HG03097 (cell line): ENCODE results near the gene MERTK.
"Not testable (repeated sequence)": the region's sequence is repeated elsewhere in the genome, so short reads cannot be mapped to it uniquely, and the experiment has no call there.

Experiments used
- ATAC-seq: cut with Tn5 transposase; IDR thresholded peaks from one replicate; pipeline ENCODE4 v1.9.1; 2021; ENCODE audit not compliant: unreplicated experiment, low FRiP score

Gene MERTK

DNA sequence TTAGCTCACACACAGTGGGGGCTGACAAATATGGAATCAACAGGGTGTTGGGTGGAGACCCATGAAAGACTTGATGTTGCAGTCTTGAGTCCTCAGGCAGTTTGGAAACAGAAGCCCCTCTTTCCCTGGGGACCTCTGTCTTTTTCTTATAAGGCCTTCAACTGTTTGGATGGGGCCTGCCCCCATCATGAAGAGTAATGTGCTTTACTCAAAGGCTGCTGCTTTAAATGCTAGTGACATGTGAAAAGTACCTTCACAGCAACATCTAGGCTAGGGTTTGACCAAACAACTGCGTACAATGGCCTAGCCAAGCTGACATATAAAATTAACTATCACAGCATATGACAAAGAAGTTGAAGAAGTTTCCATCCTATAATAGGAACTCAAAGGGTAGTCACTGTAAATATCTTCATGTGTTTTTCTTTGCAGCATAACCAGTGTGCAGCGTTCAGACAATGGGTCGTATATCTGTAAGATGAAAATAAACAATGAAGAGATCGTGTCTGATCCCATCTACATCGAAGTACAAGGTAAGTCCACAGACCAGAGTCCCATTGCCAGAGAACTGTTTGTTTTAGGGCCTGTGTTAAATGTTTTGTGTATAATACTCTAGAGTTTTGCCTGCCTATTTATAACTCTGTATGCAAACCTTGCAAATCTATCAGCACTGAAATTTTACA, 46.3 kb downstream of the MERTK start:
- ATAC-seq: no peak

DNA sequence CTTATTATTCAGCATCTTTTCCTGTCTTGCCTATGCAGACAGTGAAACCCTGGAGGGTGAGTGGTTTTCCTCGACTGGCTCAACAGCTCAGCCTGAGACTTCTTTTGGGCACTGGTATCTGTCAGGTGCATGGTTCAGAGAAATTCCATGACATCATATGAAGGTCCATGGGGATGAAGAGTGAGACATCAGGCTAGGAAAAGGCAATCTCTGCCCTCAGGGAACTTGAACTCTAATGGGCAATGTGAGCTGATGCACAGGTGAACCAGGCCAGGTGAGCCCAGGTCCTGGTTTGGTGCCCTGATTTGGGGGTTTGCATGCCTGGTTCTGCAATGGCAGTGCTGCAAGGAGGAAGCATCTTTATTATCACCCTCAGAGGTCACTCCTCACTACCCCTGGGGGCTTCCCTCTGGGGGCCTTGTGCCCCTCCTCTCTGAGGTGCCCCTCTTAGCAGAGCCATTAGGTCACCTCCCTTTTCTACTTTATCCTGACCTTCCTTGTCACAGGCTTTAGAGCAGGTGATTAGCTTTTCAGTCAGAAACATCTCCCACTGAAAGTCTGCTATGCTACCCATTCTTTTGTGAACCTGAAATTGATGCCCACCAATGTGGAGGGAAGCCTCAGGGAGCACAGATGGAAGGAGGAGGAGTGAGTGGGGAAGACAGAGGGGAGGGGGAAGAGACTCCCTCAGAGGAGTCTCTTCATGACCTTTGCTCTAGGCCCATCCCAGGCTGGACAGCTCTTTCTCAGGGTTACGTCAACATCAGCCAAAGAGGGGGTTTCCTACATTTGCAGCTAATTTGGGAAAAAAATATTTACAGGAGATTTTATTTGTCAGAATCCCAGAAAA, 47.3 kb downstream of the MERTK start:
- no peak for ATAC-seq

DNA sequence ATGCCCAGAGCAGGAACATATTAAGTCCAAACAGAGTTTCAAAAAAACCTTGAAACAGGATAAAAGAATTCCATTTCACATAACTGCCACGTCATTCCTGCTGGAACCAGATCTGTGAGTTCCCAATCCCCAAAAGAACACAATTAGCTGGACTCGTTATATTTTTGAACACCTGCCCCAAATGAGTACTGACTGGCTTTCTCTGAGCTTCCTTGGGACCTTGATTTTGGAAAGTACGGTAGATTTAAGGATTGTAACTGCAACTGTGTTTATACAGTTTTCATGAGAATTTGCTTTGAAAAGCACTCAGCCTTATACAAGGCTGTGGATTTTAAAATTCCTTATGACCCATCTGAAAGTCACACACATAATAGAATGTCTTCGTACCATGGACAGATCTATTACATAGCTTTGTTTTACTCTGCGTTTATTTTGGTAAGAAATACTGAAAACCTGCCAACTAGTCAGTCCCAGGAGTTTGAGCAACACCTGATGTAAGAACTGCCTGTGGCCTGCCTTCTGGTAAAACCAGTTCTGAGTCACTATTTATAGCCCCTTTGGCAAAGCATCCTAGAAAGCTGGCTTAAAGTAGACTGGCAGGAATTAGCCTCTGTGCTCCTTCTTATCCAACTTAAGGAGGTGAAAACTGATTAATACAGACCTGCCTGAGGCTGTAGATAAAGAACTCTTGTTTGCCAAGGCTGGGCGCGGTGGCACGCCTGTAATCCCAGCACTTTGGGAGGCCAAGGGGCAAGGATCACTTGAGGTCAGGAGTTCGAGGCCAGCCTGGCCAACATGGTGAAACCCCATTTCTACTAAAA, 48.1 kb downstream of the MERTK start:
- ATAC-seq: no peak

DNA sequence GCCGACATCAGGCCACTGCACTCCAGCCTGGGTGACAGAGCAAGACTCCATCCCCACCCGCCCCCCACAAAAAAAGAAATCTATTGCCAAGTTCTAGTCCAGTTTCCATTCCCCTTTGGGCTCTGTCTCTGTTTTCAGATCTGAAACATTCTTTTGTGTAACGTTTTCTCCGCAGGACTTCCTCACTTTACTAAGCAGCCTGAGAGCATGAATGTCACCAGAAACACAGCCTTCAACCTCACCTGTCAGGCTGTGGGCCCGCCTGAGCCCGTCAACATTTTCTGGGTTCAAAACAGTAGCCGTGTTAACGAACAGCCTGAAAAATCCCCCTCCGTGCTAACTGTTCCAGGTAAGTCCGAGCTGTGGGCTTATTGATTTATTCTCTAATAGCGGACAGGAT, 48.8 kb downstream of the MERTK start:
- no peak for ATAC-seq

DNA sequence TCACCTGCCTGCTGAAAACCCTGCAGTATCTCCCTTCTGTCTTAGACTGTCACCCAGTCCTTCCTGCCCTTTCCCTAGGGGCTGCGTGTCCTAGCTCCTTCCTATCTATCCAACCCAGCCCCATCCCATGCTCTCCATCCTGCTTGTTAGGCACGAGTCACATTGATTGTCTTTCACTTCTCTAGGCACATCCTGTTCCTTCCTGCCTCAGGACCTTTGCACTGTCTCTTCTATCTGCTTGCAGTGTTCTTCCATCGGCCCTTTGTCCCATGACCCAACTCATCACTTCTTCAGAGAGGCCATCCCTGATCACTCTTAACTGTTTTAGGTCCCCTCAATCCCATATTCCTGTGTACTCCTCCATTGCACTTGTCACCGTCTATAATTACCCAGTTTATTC, 50.4 kb downstream of the MERTK start:
- no peak for ATAC-seq

DNA sequence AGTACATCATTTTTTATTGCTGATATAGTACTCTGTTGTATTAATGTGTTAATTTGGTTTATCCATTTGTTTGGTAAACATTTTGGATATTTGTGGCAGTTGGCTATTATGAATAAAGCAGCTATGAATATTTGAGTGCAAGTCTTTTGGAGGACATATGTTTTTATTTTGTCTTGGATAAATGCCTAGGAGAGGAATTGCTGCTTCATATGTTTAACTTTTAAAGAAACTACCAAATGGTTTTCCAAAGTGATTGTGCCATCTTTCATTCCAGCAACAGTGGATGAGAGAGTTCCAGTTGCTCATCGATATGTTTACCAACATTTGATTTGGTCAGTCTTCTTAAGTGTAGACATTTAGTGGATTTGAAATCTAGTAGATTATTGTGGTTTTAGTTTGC, 51.8 kb downstream of the MERTK start:
- ATAC-seq: no peak

DNA sequence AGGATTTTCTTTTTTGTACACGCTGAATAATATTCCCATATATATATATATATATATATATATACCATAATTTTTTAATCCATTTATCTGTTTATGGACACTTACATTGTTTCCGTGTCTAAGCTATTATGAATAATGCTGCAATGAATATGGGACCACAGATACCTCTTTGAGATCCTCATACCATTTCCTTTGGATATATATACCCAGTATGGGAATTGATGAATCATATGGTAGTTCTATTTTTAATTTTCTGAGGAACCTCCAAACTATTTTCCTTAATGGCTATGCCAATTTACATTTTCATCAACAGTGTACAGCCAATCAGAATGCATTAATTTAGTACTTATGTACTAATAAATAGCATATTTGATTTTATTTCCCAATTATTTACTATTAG, 53.1 kb downstream of the MERTK start:
- ATAC-seq: no peak

DNA sequence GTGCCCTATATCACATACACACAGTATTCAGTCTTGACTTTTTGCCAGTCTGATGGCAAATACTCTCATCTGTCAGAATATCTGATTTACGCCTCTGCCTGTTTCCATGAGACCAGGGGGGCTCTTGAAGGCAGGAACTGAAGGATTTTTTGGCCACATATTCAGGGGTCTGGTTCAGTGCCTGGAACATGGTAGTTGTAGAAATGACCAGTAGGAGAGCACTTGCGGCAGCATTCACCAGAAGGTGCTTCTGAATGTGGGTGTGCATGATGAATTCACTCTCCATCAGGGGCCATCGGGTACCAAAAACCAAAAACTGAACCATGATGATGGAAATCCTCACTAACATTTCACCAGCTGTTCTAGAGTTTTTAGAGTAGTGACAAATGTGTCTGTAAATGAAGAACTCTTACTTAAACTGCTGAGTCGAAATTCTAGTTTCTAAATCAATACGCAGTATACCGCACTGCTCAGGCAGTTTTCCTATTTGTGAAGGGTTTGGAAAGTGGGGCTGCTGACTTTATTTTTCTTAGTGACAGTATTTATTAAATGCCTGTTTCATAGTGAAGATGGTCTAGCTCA, 54.6 kb downstream of the MERTK start:
- no peak for ATAC-seq

DNA sequence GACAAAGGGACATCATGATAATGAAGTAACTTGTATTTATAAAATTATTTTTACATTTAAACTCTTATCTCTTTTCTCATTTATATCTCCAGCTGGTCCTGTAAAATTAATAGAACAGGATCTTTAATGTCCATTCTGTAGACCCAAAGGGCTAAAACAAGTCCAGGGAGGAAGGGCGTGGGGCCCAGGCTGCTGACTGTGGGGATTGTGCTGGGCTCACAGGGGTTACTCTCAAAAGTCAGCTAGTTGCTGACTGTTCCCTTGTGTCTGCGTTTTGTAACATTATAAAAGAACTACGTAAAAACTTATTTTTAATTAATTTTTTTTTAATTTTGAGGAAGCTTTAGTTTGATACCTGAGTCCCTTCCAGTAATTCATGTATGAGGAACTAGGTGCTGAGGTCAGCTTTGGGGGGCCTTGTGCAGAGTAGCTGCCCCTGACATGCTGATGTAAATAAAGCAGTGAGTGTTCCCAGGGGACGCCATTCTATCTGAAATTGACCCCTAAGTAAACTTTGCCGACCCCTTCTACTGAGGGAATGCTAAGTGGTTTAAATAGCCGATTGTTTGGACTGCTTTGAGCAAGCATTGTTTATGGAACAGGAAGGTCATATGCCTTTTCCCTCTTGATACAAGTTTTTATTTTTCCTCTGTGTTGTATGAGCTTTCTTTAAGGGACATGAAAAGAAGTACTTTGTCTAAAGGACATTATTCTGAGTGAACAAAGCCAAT, 56.4 kb downstream of the MERTK start:
- ATAC-seq: no peak

DNA sequence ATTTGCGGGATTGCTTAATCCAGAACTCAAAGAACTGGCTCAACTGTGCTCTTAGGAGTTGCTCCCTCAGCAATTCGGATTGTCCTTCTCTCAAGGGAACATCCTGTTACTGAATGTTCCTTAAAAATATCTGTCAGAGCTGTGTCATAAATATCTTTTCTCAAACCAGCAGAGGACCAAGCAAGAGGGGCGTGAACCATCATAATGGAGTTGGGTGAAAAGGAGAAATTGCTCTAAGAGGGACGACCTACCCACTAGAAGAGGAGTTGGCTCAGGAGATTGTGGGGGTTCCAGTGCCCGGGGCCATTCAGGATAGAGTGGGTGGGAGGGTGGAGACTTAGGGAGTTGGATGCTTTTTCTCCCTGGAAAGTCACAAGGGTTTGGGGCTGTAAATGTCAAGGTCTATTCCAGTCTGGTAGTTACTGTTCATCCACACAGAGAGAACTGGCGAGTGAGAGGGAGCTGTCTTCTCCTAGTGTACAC, 59.5 kb downstream of the MERTK start:
- no peak for ATAC-seq

DNA sequence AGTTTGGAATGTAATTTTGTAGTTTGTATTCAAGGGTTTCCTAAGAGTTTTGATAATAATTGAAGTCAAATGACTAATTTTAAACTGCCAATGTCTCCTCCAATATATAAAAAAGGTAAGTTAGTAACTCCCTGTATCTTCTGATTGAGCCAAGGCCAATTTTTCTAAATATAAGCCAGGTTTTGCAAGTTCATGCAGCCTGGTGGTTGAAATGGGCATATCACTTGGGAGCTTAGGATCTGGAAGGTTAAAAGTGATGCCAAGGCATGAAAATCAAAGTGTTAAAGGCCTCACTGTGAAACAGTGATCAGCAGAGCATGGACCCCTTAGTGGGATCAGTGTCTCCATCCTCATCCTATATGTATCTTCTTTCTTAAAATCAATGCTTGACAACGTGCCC, 60.5 kb downstream of the MERTK start:
- no peak for ATAC-seq

DNA sequence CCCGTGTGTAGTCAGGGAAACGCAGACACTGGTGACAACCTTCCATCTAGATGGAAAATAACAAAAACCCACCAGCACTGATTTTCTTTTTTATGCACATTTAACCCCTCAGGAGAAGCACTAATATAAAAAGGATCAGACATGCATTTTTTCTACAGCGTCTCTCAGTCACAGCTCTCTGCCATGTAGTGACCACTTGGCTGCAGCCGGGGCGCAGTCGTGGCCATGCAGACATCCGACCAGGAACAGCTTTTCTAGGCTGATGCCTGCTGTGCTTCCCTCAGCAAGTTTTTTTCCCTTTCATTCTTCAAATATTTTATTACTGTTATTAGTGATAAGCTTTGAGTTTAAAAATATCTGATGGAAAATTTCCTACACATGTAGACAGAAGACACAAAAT, 63.3 kb downstream of the MERTK start:
- no peak for ATAC-seq

DNA sequence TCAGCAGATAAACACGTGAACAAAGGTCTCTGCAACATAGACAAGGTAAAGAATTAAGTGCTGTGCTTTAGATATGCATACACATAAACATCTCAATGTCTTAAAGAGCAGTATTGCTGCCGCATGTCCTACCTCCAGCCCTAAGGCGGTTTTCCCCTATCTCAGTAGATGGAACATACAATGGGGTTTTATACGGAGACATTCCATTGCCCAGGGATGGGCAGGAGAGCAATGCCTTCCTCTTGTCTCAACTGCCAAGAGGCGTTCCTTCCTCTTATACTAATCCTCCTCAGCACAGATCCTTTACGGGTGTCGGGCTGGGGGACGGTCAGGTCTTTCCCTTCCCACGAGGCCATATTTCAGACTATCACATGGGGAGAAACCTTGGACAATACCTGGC, 64.7 kb downstream of the MERTK start:
- ATAC-seq: not testable (repeated sequence)

DNA sequence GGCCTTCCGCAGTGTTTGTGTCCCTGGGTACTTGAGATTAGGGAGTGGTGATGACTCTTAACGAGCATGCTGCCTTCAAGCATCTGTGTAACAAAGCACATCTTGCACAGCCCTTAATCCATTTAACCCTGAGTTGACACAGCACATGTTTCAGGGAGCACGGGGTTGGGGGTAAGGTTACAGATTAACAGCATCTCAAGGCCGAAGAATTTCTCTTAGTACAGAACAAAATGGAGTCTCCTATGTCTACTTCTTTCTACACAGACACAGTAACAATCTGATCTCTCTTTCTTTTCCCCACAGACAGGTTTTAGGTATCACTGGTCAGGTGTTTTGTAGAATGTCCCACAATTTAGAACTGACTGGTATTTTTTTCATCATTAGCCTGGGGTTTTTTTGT, 65.1 kb downstream of the MERTK start:
- ATAC-seq: not testable (repeated sequence)

DNA sequence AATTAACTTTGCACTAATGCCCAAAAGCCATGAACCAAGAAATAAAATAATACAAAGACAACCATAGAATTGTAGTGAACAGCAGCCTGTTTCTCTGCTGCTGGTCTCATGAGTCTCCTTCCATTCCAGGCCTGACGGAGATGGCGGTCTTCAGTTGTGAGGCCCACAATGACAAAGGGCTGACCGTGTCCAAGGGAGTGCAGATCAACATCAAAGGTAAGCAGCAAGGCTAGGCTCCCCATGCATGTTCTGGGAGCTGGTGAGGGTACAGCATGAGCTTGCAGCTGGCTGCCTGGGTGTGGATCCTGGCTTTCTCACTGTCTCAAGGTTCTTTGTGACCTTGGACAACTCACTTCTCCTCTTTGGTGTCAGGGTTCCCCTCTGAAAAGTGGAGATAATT, 66.7 kb downstream of the MERTK start:
- ATAC-seq: no peak

DNA sequence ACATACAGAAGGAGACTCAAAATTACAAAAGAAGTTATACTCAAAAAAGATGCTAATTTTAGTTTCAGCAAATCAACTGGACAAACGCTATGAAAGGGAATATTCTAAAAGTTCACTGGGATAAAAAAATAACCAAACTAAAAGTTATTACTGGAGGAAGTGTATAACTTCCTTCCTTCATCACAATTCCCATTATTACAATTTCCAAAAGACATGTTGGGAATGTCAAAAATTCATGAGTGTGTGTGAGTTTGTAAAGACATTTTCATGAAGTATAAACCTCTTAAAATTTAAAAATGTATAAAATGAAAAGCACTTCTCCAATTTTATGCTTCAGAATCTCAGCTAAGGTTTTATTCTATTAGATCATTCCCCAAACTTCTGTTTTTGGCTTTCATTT, 67.8 kb downstream of the MERTK start:
- ATAC-seq: no peak

DNA sequence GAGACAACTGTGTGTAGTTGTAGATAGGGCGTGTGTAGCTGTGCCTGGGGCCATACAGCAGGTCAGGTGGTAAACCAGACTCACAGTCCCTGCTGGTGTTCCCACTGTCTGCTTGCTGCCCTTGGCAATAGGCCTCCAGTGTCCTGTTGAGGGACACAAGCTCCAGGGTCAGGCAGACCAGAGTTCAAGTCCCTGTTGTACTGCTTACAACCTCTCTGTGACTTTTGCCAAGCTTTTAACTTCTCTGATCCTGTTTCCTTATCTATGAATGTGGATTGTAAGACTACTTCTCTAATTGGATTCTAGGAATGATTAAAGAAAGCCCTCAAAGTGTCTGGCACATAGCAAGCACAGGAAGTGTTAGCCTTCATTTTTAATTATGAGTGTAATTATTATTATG, 68.6 kb downstream of the MERTK start:
- ATAC-seq: no peak

DNA sequence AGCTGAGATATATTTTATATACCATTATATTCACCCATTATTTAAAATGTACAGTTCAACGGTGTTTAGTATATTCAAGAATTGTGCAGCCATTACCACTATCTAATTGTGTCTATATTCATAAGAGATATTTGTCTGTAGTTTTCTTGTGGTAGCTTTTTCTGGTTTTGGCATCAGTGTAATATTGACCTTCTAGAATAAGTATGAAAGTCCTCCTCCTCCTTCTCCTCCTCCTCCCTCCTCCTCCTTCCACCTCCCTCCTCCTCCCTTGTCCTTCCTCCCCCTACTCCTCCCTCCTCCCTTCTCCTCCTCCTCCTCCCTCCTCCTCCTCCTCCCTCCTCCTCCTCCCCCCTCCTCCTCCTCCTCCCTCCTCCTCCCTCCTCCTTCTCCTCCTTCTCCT, 72.0 kb downstream of the MERTK start:
- no peak for ATAC-seq

DNA sequence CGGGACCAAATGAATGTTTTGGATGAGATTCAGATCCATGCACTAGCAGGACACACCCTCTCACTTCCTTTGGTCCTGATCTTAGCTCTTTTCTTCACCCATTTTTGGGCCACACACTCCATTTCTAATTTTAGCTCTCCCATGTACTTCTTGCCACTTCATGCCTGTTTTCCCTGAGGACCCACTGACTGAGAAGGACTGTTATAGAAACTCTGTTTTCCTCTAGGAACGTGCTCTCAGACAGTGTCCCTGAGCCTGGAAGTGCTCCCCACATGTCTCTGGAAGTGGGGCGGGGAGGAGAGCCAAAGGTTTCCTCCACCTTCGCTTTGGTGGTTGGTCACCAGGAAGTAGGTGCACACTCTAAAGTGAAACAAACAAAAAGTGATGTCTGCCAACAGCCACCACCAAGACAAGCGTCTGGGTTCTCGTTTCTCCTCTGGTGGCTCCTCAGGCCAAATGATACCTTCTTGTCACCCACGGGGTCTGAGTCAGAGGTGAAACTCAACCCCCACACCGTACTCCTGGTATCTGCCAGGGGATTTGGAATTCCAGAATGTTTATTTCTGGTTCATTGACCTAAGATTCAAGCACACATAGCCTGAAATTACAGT, 74.7 kb downstream of the MERTK start:
- ATAC-seq: no peak

DNA sequence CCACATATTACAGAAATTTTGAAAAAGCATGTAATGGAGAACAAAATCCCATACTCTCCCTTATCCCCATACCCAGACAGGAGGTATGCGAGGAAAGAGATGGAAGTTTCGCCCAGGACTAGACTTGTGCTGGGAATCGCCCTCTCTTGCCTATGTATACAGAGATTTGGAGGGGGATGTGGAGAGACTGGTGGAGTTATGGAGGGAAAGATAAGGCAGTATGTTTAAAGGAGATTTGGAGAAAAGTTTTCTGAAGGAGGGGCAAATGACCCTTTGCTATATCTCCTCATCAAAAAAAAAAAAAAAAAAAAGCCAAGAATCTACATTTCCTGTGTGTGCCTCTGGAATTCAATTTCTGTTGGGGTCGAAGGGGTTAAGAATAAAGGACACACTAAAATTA, 75.3 kb downstream of the MERTK start:
- no peak for ATAC-seq
